ENCODE results near the gene ABCC8.

ABCC8 gene

GRCh38 chr11:17378655-17379054 lies 98.0 kb downstream of the ABCC8 start:
- WGBS = 100% methylated on average over 1 of the region's 2 CpGs
- H2AFZ ChIP-seq (ENCODE audit: low read depth, low read length) = no peak overlapping the region
- H3K14ac ChIP-seq (ENCODE audit: low read length in 2 of 2) = no peak overlapping the region

GRCh38 chr11:17376493-17376892 lies 100.2 kb downstream of the ABCC8 start:
- H2AFZ ChIP-seq (ENCODE audit: low read depth, low read length) = no peak overlapping the region
- peaks cover 29% of the 10 kb centered on the region for H3K9me3 ChIP-seq (ENCODE audit: control insufficient read depth, low read length)
- no peak overlapping the region for H3K4me3 ChIP-seq (ENCODE audit: insufficient read depth in 1 of 2, low read depth in 1 of 2, low read length in 2 of 2)
- no peak overlapping the region for H2BK12ac ChIP-seq (ENCODE audit: low read length in 2 of 2)
- no peak overlapping the region for H3K27ac ChIP-seq (ENCODE audit: low read length, poor library complexity, severe bottlenecking)
- no peak overlapping the region for H2BK5ac ChIP-seq (ENCODE audit: low read depth, low read length, poor library complexity, severe bottlenecking)
- no peak overlapping the region for H3K23ac ChIP-seq (ENCODE audit: low read length in 2 of 2)
- H3K27me3 ChIP-seq (ENCODE audit: control insufficient read depth in 1 of 2, insufficient read depth in 1 of 2, low read length in 2 of 2) = no peaks in the 10 kb centered on the region
- no peak overlapping the region for H3K4me2 ChIP-seq (ENCODE audit: low read length, poor library complexity, severe bottlenecking)
- H2AK5ac ChIP-seq (ENCODE audit: low read length, severe bottlenecking) = no peak overlapping the region
- H2BK15ac ChIP-seq (ENCODE audit: low read depth, poor library complexity, severe bottlenecking) = no peak overlapping the region
- no peak overlapping the region for H4K8ac ChIP-seq (ENCODE audit: low read length)
- H3K14ac ChIP-seq (ENCODE audit: low read length in 2 of 2) = no peak overlapping the region
- H2BK120ac ChIP-seq (ENCODE audit: low read depth, low read length) = no peak overlapping the region
- WGBS = 40% methylated on average over 1 of the region's 3 CpGs
- H3K4ac ChIP-seq (ENCODE audit: low read depth in 1 of 2, low read length in 2 of 2) = no peak overlapping the region
- no peak overlapping the region for H3K18ac ChIP-seq (ENCODE audit: low read depth in 1 of 2, low read length in 2 of 2)
- H4K91ac ChIP-seq (ENCODE audit: low read length) = no peak overlapping the region
- no peaks in the 10 kb centered on the region for H3K79me1 ChIP-seq (replicated peaks; ENCODE audit: low read length, poor library complexity, severe bottlenecking)
- no peak for DNase-seq
- no peaks in the 10 kb centered on the region for H3K4me1 ChIP-seq (ENCODE audit: control insufficient read depth, insufficient read depth, low read depth, low read length)
- peaks cover 9 to 79% of the 10 kb centered on the region in 2 experiments for H3K36me3 ChIP-seq (ENCODE audit: control insufficient read depth in 1 of 2, insufficient read depth in 2 of 2, low read depth in 1 of 2, low read length in 2 of 2)
- H3K9ac ChIP-seq (ENCODE audit: low read length) = no peak overlapping the region

More at GRCh38 chr11:17378655-17379054, 98.0 kb downstream of the ABCC8 start:
- no peak for DNase-seq
- Histone ChIP-seq H2BK5ac (ENCODE audit: low read depth, low read length, poor library complexity, severe bottlenecking) (no peak overlapping the region), H3K9ac (ENCODE audit: low read length) (no peak overlapping the region), H3K36me3 (ENCODE audit: control insufficient read depth in 1 of 2, insufficient read depth in 2 of 2, low read depth in 1 of 2, low read length in 2 of 2) (peaks cover 0 to 57% of the 10 kb centered on the region in 2 experiments), H3K4me3 (ENCODE audit: insufficient read depth in 1 of 2, low read depth in 1 of 2, low read length in 2 of 2) (no peak overlapping the region), H3K4ac (ENCODE audit: low read depth in 1 of 2, low read length in 2 of 2) (no peak overlapping the region), H2BK12ac (ENCODE audit: low read length in 2 of 2) (no peak overlapping the region), H3K79me1 (replicated peaks; ENCODE audit: low read length, poor library complexity, severe bottlenecking) (no peaks in the 10 kb centered on the region), H3K23ac (ENCODE audit: low read length in 2 of 2) (no peak overlapping the region), H2AK5ac (ENCODE audit: low read length, severe bottlenecking) (no peak overlapping the region), H3K18ac (ENCODE audit: low read depth in 1 of 2, low read length in 2 of 2) (no peak overlapping the region), H3K4me2 (ENCODE audit: low read length, poor library complexity, severe bottlenecking) (no peak overlapping the region), H4K91ac (ENCODE audit: low read length) (no peak overlapping the region), H3K4me1 (ENCODE audit: control insufficient read depth, insufficient read depth, low read depth, low read length) (no peaks in the 10 kb centered on the region), H2BK15ac (ENCODE audit: low read depth, poor library complexity, severe bottlenecking) (no peak overlapping the region), H3K27me3 (ENCODE audit: control insufficient read depth in 1 of 2, insufficient read depth in 1 of 2, low read length in 2 of 2) (no peaks in the 10 kb centered on the region), H2BK120ac (ENCODE audit: low read depth, low read length) (no peak overlapping the region), H3K27ac (ENCODE audit: low read length, poor library complexity, severe bottlenecking) (no peak overlapping the region), H3K9me3 (ENCODE audit: control insufficient read depth, low read length) (peaks cover 8% of the 10 kb centered on the region), H4K8ac (ENCODE audit: low read length) (no peak overlapping the region)

GRCh38 chr11:17375547-17375946 lies 101.1 kb downstream of the ABCC8 start:
- Histone ChIP-seq H3K79me1 (replicated peaks; ENCODE audit: low read length, poor library complexity, severe bottlenecking) (no peaks in the 10 kb centered on the region), H2BK15ac (ENCODE audit: low read depth, poor library complexity, severe bottlenecking) (no peak overlapping the region), H2BK12ac (ENCODE audit: low read length in 2 of 2) (no peak overlapping the region), H3K36me3 (ENCODE audit: control insufficient read depth in 1 of 2, insufficient read depth in 2 of 2, low read depth in 1 of 2, low read length in 2 of 2) (peaks cover 9 to 88% of the 10 kb centered on the region in 2 experiments), H3K4me1 (ENCODE audit: control insufficient read depth, insufficient read depth, low read depth, low read length) (no peaks in the 10 kb centered on the region), H2BK5ac (ENCODE audit: low read depth, low read length, poor library complexity, severe bottlenecking) (no peak overlapping the region), H3K9me3 (ENCODE audit: control insufficient read depth, low read length) (peaks cover 39% of the 10 kb centered on the region), H3K4ac (ENCODE audit: low read depth in 1 of 2, low read length in 2 of 2) (no peak overlapping the region), H3K9ac (ENCODE audit: low read length) (no peak overlapping the region), H3K4me3 (ENCODE audit: insufficient read depth in 1 of 2, low read depth in 1 of 2, low read length in 2 of 2) (no peak overlapping the region), H3K4me2 (ENCODE audit: low read length, poor library complexity, severe bottlenecking) (no peak overlapping the region), H2AK5ac (ENCODE audit: low read length, severe bottlenecking) (no peak overlapping the region), H2BK120ac (ENCODE audit: low read depth, low read length) (no peak overlapping the region), H3K18ac (ENCODE audit: low read depth in 1 of 2, low read length in 2 of 2) (no peak overlapping the region), H4K8ac (ENCODE audit: low read length) (no peak overlapping the region), H3K27ac (ENCODE audit: low read length, poor library complexity, severe bottlenecking) (no peak overlapping the region), H2AFZ (ENCODE audit: low read depth, low read length) (no peak overlapping the region), H3K23ac (ENCODE audit: low read length in 2 of 2) (no peak overlapping the region), H4K91ac (ENCODE audit: low read length) (no peak overlapping the region), H3K14ac (ENCODE audit: low read length in 2 of 2) (no peak overlapping the region), H3K27me3 (ENCODE audit: control insufficient read depth in 1 of 2, insufficient read depth in 1 of 2, low read length in 2 of 2) (no peaks in the 10 kb centered on the region)
- 89% methylated on average over 5 of the region's 5 CpGs for WGBS
- no peak for DNase-seq

- no peak overlapping the region for H2BK5ac ChIP-seq (ENCODE audit: low read depth, low read length, poor library complexity, severe bottlenecking)
- H3K79me1 ChIP-seq (replicated peaks; ENCODE audit: low read length, poor library complexity, severe bottlenecking) = no peaks in the 10 kb centered on the region
- no peak overlapping the region for H2AK5ac ChIP-seq (ENCODE audit: low read length, severe bottlenecking)
- H3K9ac ChIP-seq (ENCODE audit: low read length) = no peak overlapping the region
- no peak overlapping the region for H2BK15ac ChIP-seq (ENCODE audit: low read depth, poor library complexity, severe bottlenecking)
- WGBS = 73% methylated on average over 2 of the region's 3 CpGs
- peaks cover 67% of the 10 kb centered on the region for H3K9me3 ChIP-seq (ENCODE audit: control insufficient read depth, low read length)
- no peak overlapping the region for H3K4me2 ChIP-seq (ENCODE audit: low read length, poor library complexity, severe bottlenecking)
- no peak overlapping the region for H2BK12ac ChIP-seq (ENCODE audit: low read length in 2 of 2)
- H4K8ac ChIP-seq (ENCODE audit: low read length) = no peak overlapping the region
- H3K18ac ChIP-seq (ENCODE audit: low read depth in 1 of 2, low read length in 2 of 2) = no peak overlapping the region
- H2AFZ ChIP-seq (ENCODE audit: low read depth, low read length) = no peak overlapping the region
- H3K4me1 ChIP-seq (ENCODE audit: control insufficient read depth, insufficient read depth, low read depth, low read length) = no peaks in the 10 kb centered on the region
- H3K14ac ChIP-seq (ENCODE audit: low read length in 2 of 2) = no peak overlapping the region
- no peaks in the 10 kb centered on the region for H3K27me3 ChIP-seq (ENCODE audit: control insufficient read depth in 1 of 2, insufficient read depth in 1 of 2, low read length in 2 of 2)
- H4K91ac ChIP-seq (ENCODE audit: low read length) = no peak overlapping the region
- peak overlapping the region in 1 of 2 experiments; percentile 6 for H3K4me3 ChIP-seq (ENCODE audit: insufficient read depth in 1 of 2, low read depth in 1 of 2, low read length in 2 of 2)
- DNase-seq = peak; percentile 45
- H3K36me3 ChIP-seq (ENCODE audit: control insufficient read depth in 1 of 2, insufficient read depth in 2 of 2, low read depth in 1 of 2, low read length in 2 of 2) = peaks cover 21 to 100% of the 10 kb centered on the region in 2 experiments
- H3K4ac ChIP-seq (ENCODE audit: low read depth in 1 of 2, low read length in 2 of 2) = no peak overlapping the region
- no peak overlapping the region for H3K23ac ChIP-seq (ENCODE audit: low read length in 2 of 2)
- H2BK120ac ChIP-seq (ENCODE audit: low read depth, low read length) = no peak overlapping the region
- no peak overlapping the region for H3K27ac ChIP-seq (ENCODE audit: low read length, poor library complexity, severe bottlenecking)
These were observed 105.0 kb downstream of the ABCC8 start for GRCh38 chr11:17371614-17372013.
